Measurements from ENCODE around the gene CAPN5. TPM values are rescaled to one million over a fixed set of nuclear protein-coding genes. Genes with fewer than 3 reads are reported as not detected.

Gene CAPN5
- total RNA-seq, 1 donor from 2014 or later, result 7.4 TPM

- peak overlapping the region; percentile 96 for H3K4me2 ChIP-seq
- DNase-seq (ENCODE audit: low spot score), result no peak
- Mint-ChIP-seq H3K4me3 (peak overlapping the region; percentile 90), H3K27ac (no peak overlapping the region), H3K27me3 (ENCODE audit: insufficient read depth, low read depth) (peaks cover 10% of the 10 kb centered on the region), H3K36me3 (no peaks in the 10 kb centered on the region), H3K9me3 (no peaks in the 10 kb centered on the region), H3K4me1 (peaks cover 30% of the 10 kb centered on the region)
- H3K9ac ChIP-seq, result no peak overlapping the region
- TF ChIP-seq EZH2phosphoT487 (IDR thresholded peaks at IDR 0.05), result no peak
- TF ChIP-seq, protein P1, sequence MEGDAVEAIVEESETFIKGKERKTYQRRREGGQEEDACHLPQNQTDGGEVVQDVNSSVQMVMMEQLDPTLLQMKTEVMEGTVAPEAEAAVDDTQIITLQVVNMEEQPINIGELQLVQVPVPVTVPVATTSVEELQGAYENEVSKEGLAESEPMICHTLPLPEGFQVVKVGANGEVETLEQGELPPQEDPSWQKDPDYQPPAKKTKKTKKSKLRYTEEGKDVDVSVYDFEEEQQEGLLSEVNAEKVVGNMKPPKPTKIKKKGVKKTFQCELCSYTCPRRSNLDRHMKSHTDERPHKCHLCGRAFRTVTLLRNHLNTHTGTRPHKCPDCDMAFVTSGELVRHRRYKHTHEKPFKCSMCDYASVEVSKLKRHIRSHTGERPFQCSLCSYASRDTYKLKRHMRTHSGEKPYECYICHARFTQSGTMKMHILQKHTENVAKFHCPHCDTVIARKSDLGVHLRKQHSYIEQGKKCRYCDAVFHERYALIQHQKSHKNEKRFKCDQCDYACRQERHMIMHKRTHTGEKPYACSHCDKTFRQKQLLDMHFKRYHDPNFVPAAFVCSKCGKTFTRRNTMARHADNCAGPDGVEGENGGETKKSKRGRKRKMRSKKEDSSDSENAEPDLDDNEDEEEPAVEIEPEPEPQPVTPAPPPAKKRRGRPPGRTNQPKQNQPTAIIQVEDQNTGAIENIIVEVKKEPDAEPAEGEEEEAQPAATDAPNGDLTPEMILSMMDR (IDR thresholded peaks at IDR 0.05), result no peak
- TF ChIP-seq EZH2 (IDR thresholded peaks at IDR 0.05), result no peak
- no peak overlapping the region for H2AFZ ChIP-seq (replicated peaks)
- H3K79me2 ChIP-seq (ENCODE audit: low read depth), result no peaks in the 10 kb centered on the region
- peaks cover 3% of the 10 kb centered on the region for H4K20me1 ChIP-seq (ENCODE audit: low read depth)
- H3K36me3 ChIP-seq, result no peaks in the 10 kb centered on the region
- H3K9me3 ChIP-seq (ENCODE audit: low read depth), result no peaks in the 10 kb centered on the region
- H3K27ac ChIP-seq, result no peak overlapping the region
- peaks cover 13% of the 10 kb centered on the region for H3K4me1 ChIP-seq
- H3K4me3 ChIP-seq, result peak overlapping the region; percentile 75
- H3K27me3 ChIP-seq, result peaks cover 10% of the 10 kb centered on the region
- H3F3A ChIP-seq (ENCODE audit: low read depth), result peaks cover 14% of the 10 kb centered on the region
Observed at GRCh38 chr11:77067861-77068443, 1.2 kb downstream of the CAPN5 start.

DNA sequence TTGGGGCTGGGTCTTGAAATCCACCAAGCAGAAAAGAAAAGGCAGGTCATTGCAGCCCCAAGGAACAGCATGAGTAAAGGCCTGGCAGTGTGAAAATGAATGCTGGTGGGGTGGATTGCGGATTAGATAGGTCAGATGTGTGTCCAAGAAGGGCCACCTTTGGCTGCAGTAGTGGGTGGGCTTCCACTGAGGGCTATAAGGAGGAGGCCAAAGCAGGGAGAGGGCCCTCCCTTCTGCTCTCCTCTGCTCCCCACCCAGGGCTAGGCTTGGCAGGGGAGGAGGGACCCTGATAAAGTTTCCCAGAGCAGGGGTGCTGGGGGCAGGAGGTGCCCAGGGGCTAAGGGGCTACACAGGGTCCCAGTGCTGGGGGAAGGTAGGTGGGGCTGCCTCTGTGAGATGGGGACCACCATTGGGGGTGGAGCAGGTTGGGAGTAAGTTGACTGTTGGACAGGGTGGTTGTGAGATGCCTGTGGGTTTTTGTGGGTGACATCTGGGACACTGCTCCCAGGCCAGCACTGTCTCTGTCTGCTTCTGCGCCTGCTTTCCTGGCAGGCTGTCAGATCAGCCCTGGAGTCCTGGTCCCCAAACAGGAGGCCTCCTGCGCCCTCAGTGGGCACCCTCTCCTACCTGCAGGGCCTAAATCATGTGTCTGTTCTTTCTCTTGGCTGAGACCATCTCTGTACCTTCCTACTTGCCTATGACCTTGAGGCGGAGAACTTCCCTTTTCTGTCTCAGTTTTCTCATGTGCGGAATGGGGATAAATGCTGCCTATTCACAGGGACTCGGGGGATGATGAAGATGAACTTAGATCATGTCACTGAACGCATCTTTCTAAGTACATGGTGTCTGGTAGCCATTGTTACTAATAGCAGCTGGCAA lies 1.9 kb downstream of the CAPN5 start:
- H3K9me3 ChIP-seq (ENCODE audit: low read depth), result no peaks in the 10 kb centered on the region
- peaks cover 3% of the 10 kb centered on the region for H4K20me1 ChIP-seq (ENCODE audit: low read depth)
- no peak overlapping the region for H2AFZ ChIP-seq (replicated peaks)
- no peak overlapping the region for H3K9ac ChIP-seq
- H3K27me3 ChIP-seq, result peaks cover 10% of the 10 kb centered on the region
- no peak overlapping the region for H3K4me2 ChIP-seq
- Mint-ChIP-seq H3K27ac (no peak overlapping the region), H3K36me3 (no peaks in the 10 kb centered on the region), H3K9me3 (no peaks in the 10 kb centered on the region), H3K4me3 (peak overlapping the region; percentile 69), H3K27me3 (ENCODE audit: insufficient read depth, low read depth) (peaks cover 10% of the 10 kb centered on the region), H3K4me1 (peaks cover 36% of the 10 kb centered on the region)
- no peaks in the 10 kb centered on the region for H3K79me2 ChIP-seq (ENCODE audit: low read depth)
- TF ChIP-seq, protein P1 (IDR thresholded peaks at IDR 0.05), result no peak
- TF ChIP-seq EZH2phosphoT487 (IDR thresholded peaks at IDR 0.05), result no peak
- no peak for TF ChIP-seq EZH2 (IDR thresholded peaks at IDR 0.05)
- H3K4me1 ChIP-seq, result peaks cover 13% of the 10 kb centered on the region
- peaks cover 14% of the 10 kb centered on the region for H3F3A ChIP-seq (ENCODE audit: low read depth)
- no peak for DNase-seq (ENCODE audit: low spot score)
- H3K4me3 ChIP-seq, result no peak overlapping the region
- no peaks in the 10 kb centered on the region for H3K36me3 ChIP-seq
- H3K27ac ChIP-seq, result no peak overlapping the region

DNA sequence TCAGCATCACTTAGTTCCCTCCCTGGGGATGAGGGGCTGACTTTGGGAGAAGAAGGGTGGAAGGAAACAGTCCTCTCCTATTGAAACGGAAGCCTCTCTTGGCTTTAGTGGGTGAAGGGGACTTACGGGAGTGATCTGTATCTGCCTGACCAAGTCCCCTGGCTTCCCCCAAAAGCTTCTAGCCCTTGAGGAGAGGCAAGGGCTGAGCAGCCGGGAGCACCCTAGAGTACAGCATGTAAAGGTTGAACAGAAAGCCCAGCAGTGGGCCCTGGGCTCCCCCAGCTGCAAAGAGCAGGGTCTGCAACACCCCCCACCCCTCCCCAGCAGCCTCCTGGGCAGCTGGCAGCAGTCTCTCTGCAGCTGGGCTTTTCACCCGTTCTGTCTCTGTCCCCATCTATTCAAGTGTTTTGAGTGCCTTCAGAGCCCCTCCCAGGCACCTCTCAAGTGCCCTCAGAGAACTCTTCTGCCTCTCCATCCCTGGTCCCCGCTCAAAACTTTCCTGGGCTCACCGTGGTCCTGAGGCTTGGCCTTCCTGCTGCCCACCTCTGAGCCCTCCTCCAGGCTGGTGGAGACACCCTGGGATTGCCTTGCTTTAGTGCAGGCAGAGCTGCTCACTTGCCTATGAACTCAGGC lies 2.7 kb downstream of the CAPN5 start:
- TF ChIP-seq EZH2phosphoT487 (IDR thresholded peaks at IDR 0.05), result no peak
- TF ChIP-seq, protein P1 (IDR thresholded peaks at IDR 0.05), result no peak
- TF ChIP-seq EZH2 (IDR thresholded peaks at IDR 0.05), result no peak
- H4K20me1 ChIP-seq (ENCODE audit: low read depth), result peaks cover 3% of the 10 kb centered on the region
- H3K36me3 Mint-ChIP-seq, result no peaks in the 10 kb centered on the region
- peaks cover 40% of the 10 kb centered on the region for H3K4me1 Mint-ChIP-seq
- H3K4me1 ChIP-seq, result peaks cover 13% of the 10 kb centered on the region
- H3K27me3 ChIP-seq, result peaks cover 10% of the 10 kb centered on the region
- no peaks in the 10 kb centered on the region for H3K9me3 ChIP-seq (ENCODE audit: low read depth)
- H3F3A ChIP-seq (ENCODE audit: low read depth), result peaks cover 14% of the 10 kb centered on the region
- H3K27me3 Mint-ChIP-seq (ENCODE audit: insufficient read depth, low read depth), result peaks cover 8% of the 10 kb centered on the region
- no peak overlapping the region for H3K27ac Mint-ChIP-seq
- no peak overlapping the region for H3K4me2 ChIP-seq
- no peak overlapping the region for H2AFZ ChIP-seq (replicated peaks)
- no peak for DNase-seq (ENCODE audit: low spot score)
- no peaks in the 10 kb centered on the region for H3K36me3 ChIP-seq
- no peak overlapping the region for H3K27ac ChIP-seq
- H3K4me3 ChIP-seq, result no peak overlapping the region
- no peak overlapping the region for H3K4me3 Mint-ChIP-seq
- no peak overlapping the region for H3K9ac ChIP-seq
- H3K79me2 ChIP-seq (ENCODE audit: low read depth), result no peaks in the 10 kb centered on the region
- H3K9me3 Mint-ChIP-seq, result no peaks in the 10 kb centered on the region

Data from neural progenitor cell (in vitro differentiated cells).